DMS53 treated with DMSO at 0.1 percent for 48 hours (cell line): ENCODE measurements around the gene PPID.
A peak's percentile ranks its signal among the peaks of the same experiment; 100 is the strongest.
"Not testable (repeated sequence)": the region's sequence is repeated elsewhere in the genome, so short reads cannot be mapped to it uniquely, and the experiment has no call there.

Source experiments
- DNase-seq: peaks from one replicate; lab custom pipeline; 2025; ENCODE audit not compliant: unreplicated experiment; lab: John Stamatoyannopoulos, UW

PPID gene

GRCh38 chr4:158722917-158723793, at the start of gene PPID:
TSS of gene PPID (minus strand) at chr4:158723396. CDS start at chr4:158723288, 108 bp downstream.
- peak; percentile 84 for DNase-seq

GRCh38 chr4:158771776-158772175, 48.6 kb upstream of the PPID start:
- no peak for DNase-seq

GRCh38 chr4:158770671-158771070, 47.5 kb upstream of the PPID start:
- no peak for DNase-seq

- peak; percentile 1 for DNase-seq
Observed at GRCh38 chr4:158769175-158769921, 46.2 kb upstream of the PPID start.

- peak; percentile 41 for DNase-seq
Observed at GRCh38 chr4:158768555-158769174, 45.5 kb upstream of the PPID start, which contains the start of gene FNIP2. TSS of gene FNIP2 (plus strand) at chr4:158769026. CDS start at chr4:158769213, 187 bp downstream.

GRCh38 chr4:158767451-158767850, 44.3 kb upstream of the PPID start:
- no peak for DNase-seq

- no peak for DNase-seq
Observed at GRCh38 chr4:158766434-158767044, 43.3 kb upstream of the PPID start.

GRCh38 chr4:158763462-158763861, 40.3 kb upstream of the PPID start:
- no peak for DNase-seq

GRCh38 chr4:158762553-158762952, 39.4 kb upstream of the PPID start:
- no peak for DNase-seq

GRCh38 chr4:158760866-158761265, 37.7 kb upstream of the PPID start:
- no peak for DNase-seq

- DNase-seq, result not testable (repeated sequence)
Observed at GRCh38 chr4:158759539-158759938, 36.3 kb upstream of the PPID start.

- no peak for DNase-seq
Observed at GRCh38 chr4:158758703-158759102, 35.5 kb upstream of the PPID start.

GRCh38 chr4:158758142-158758541, 34.9 kb upstream of the PPID start:
- DNase-seq, result no peak

- no peak for DNase-seq
Observed at GRCh38 chr4:158756588-158756987, 33.4 kb upstream of the PPID start.

- not testable (repeated sequence) for DNase-seq
Observed at GRCh38 chr4:158755819-158756218, 32.6 kb upstream of the PPID start.

GRCh38 chr4:158754385-158755180, 31.4 kb upstream of the PPID start:
- DNase-seq, result no peak

- no peak for DNase-seq
Observed at GRCh38 chr4:158750379-158750778, 27.2 kb upstream of the PPID start.

- not testable (repeated sequence) for DNase-seq
Observed at GRCh38 chr4:158746537-158746936, 23.3 kb upstream of the PPID start.

GRCh38 chr4:158741326-158742021, 18.3 kb upstream of the PPID start:
- no peak for DNase-seq

GRCh38 chr4:158739600-158739999, 16.4 kb upstream of the PPID start:
- DNase-seq, result no peak
